ENCODE measurements around the gene TPK1.

GRCh38 chr7:144653449-144653848, 182.4 kb downstream of the TPK1 start:
- TF ChIP-seq CTCF (IDR thresholded peaks at IDR 0.05): no peak
- no peak for TF ChIP-seq POLR2A (IDR thresholded peaks at IDR 0.05)

All from upper lobe of left lung (tissue), 4 donors.